EL (cell line): Measurements from ENCODE around the gene ZNG1A.
A peak's percentile ranks its signal among the peaks of the same experiment; 100 is the strongest.
"Not testable (repeated sequence)": the region's sequence is repeated elsewhere in the genome, so short reads cannot be mapped to it uniquely, and the experiment has no call there.

Source experiments
- DNase-seq: peaks from one replicate; pipeline ENCODE4 v3.0.0-alpha.2; 2016

Gene ZNG1A

DNA sequence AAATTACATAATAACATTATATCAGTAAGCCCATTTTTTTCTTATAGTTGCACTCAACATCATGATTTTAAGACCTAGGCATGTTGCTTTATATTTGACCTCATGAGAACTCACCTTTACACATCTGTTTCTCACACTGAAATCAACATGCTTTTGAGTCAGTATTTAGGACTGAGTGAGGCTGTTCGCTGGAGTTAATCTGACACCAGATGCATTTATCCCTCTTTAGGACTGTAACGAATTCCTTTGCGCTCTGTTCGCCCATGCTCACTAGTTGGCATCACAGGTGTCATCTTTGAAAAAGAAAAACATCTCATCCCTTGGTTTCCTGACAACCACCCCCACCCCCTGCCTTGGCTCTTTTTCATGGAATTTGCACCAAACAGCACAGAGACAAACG, 84.9 kb downstream of the ZNG1A start:
- DNase-seq: not testable (repeated sequence)

DNA sequence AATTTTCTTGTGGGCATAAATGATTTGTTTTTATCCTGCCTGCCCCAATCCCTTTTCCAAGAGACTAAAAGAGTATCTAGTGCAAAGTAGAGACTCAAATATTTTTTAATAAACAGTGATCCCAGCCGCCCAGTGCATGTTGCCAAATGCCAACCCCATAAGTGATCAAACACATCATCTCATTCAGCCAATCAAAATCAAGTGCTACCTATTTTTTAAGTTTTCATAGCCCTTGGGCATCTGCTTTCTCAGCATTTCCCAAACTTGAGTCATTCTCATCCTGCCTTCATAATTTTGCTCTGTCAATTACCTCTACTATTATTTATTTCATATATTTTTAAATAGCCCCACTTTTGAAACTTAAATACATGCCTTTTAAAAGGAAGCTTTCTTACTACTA, 88.0 kb downstream of the ZNG1A start:
- DNase-seq: peak; percentile 39

DNA sequence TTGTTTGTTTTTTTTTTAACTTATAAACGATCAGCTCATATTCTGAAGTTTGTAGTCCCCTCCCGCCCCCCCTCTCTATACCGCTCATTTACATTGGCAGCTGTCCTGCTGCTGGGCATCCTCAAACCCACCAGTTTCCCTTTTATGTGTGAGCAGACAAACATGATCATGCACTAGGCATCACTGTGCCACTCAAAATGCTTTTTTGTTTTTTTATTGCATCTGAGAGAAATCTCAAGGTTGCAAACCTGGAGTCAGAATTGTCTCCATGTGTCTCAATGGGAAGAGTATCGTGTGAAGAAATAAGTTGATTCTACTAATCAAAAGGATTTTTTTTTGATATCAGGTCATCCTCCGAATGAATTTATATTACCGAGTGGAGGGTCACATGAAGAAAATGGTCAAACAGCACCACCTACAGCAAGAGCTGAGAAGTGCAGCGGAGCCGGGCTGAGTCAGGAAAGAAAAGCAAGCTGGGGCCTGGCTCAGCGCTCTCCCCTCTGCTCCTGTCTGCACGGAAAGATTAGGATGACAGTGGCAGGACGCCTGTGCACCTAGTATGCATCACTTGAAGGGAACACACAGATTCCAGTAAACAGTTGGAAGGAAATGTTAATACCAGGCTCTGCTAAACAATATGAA, 90.3 kb downstream of the ZNG1A start:
- not testable (repeated sequence) for DNase-seq

DNA sequence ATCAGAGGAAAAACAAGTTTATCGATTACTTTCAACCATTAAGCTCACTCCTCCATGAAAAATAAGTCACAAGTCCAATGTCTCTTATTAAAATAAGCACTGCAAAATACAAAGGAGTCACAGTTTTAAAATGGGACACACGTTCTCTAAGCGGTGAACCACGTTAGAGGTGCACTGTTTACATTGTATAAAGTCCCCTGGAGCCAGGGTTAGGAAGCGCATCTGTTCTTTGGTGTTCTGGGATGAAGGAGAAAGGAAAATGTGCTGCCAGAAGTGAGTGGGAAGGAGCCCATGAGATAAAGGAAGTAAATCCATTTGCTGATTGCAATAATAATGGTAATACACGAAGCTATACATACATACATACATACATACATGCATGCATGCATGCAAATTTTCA, 91.0 kb downstream of the ZNG1A start:
- DNase-seq: not testable (repeated sequence)

DNA sequence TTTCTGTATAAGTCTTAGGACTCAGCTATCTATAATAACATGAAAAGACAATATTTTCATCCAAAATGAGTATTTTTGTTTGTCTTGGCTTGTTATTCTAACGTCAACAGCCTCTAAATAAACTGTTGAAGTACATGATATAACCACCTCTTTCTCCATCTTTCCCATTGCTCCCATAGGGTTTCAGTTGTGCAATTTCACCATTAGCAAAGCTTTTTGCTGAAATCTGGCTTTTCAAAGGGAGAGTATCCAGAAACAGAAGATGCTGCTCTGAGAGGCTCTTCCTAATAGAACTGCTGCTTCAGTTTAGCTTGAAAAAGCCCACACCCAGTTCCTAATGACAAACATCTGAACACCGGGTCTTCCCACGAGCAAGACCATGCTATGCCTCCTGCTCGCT, 91.8 kb downstream of the ZNG1A start:
- DNase-seq: not testable (repeated sequence)

DNA sequence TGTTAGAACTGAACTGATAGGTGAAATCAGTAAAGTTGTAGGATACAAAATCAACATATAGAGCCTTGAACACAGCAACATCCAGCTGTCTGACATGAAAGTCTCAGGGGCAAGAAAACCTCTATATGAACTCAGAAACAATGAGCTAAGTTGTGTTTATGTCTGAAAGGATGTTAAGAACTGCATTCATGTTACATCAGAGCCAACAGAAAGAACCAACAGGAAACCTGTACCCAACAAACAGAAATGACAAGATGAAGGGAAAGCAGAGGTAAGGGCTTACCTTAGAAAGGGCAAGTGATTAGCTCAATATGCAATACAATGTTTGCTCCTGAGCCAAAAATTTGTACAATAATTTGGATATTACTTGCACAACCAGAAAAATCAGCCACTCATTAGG, 92.2 kb downstream of the ZNG1A start:
- DNase-seq: not testable (repeated sequence)

DNA sequence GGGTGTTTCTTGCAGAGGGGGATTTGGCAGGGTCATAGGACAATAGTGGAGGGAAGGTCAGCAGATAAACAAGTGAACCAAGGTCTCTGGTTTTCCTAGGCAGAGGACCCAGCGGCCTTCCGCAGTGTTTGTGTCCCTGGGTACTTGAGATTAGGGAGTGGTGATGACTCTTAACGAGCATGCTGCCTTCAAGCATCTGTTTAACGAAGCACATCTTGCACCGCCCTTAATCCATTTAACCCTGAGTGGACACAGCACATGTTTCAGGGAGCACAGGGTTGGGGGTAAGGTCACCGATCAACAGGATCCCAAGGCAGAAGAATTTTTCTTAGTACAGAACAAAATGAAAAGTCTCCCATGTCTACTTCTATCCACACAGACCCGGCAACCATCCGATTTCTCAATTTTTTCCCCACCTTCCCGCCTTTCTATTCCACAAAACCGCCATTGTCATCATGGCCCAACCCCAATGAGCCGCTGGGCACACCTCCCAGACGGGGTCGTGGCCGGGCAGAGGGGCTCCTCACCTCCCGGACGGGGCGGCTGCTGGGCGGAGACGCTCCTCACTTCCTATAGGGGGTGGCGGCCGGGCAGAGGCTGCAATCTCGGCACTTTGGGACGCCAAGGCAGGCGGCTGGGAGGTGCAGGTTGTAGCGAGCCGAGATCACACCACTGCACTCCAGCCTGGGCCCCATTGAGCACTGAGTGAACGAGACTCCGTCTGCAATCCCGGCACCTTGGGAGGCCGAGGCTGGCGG, 95.7 kb downstream of the ZNG1A start:
- DNase-seq: not testable (repeated sequence)

DNA sequence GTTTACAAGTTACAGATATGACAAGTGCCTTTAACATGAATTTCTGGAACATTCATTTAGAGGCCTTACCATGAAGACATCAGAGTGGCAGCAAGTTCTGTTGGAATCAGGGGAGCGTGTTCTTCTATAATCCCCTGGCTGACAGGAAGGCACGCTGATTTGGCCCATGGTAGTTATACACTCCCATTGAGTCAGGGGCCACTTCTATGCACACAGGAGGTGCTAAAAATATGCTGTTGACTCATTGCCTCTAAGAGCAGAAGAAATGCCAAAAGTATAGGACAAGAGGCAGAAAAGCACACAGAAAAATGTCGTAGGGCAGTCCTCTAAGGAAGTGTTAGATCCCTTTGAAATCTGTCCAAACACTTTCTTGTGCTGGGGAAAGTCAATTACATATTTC, 100.5 kb downstream of the ZNG1A start:
- DNase-seq: peak; percentile 30

DNA sequence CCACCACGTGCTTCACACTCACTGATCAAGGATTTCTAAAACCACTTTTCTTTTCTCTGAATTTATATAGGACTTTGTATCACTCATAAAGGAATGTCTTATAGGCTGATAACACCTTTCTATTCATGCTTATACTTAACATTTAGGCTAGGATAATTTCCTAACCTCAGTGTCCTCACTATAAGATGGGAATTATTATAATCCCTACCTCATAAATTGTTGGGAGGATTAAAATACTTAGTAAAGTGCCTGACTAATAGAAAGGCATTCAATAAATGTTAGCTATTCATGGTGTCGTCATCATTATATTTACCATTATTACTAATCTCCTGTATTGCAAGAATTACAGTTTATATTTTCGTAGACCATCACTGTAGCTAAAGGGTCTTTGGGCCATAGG, 102.5 kb downstream of the ZNG1A start:
- not testable (repeated sequence) for DNase-seq

DNA sequence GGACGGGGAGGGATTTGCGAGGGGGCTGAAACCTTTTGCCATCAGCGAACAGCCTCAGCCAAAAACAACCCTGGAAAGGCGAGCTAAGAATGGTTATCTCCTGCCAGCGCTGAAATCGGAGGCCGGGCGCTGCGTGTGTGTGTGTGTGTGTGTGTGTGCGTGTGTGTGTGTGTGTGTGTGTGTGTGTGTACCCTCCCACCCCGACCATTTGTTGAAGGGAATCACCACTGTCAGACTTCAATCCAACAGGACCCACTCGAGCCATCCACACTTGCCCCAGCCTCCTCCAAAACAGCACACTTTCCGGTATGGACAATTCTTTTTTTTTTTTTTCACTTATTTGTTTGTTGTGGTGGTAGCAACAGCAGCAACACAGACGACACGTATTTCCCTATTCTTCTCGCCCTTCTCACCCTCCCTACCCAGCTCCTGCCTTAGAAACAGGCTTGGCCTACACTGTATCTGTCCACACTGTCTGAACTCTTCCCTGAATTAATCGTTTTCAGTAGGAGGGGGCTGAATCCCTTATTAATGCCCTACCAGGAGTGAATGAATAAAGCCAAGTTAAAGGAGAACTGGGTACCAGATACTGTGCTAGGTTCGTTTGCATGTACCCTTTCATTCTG, 104.8 kb downstream of the ZNG1A start:
- not testable (repeated sequence) for DNase-seq

DNA sequence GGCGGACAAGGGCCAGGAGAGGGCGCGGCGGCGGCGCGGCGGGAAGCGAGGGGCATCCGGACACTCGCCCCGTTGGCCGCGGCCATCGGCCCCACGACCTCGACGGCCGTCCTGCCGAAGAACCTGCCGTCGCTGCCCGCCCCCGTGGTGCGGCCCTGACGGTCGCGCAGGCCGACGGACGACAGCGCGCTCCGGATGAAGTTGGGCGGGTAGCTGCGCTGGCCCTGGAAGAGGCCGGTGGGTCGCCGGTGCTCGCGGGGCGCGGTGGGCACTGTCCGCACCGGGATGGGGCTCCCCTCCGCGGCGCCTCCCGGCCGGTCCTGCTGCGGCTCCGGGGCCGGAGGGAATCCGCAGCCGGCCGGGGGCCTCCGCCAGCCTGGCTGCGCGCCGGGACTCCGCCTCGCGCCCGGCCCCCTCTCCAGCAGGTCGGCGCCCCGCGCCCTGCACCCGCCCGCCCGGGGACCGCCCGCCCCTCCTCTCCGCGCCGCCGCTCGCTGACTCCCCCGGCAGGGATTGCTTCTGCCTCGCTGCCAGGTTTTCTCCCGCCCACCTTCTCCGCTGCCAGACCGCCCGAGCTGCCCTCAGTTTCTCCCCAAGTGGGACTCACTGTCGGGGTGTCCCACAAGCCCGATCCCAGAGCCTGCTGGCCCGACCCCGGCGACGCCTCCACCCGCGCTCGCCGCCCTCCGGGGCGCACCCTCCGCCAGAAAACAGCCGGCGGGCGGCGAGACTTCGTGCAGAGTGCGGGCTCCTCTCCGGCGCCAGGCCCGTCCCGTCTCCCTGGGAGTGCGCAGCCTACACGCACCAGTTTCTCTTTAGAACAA, 105.6 kb downstream of the ZNG1A start:
- peak; percentile 50 for DNase-seq
